Upper lobe of left lung (tissue), 6 donors: ENCODE data around the gene MAD1L1. TPM values are rescaled to one million over a fixed set of nuclear protein-coding genes. Genes with fewer than 3 reads are reported as not detected.
A peak's percentile ranks its signal among the peaks of the same experiment; 100 is the strongest.

Experiments
- ATAC-seq, 2 donors: fragments of 200-7000 bp; cut with Tn5 transposase; one replicate each; pipeline ENCODE4 v1.9.1; 2022; ENCODE audit warnings: mild to moderate bottlenecking in 2 of 2, moderate library complexity in 2 of 2; ENCODE audit not compliant: low FRiP score in 2 of 2
- DNase-seq, 2 donors: peaks; one replicate each; pipeline ENCODE4 v3.0.0-alpha.2; 2019 to 2020
- H3K27ac ChIP-seq, 4 donors: fragments of 200-600 bp; sonication (generic); one replicate each; pipeline ENCODE4 v1.5.1; 2016 to 2019
- H3K27me3 ChIP-seq, 4 donors: fragments of 200-600 bp; sonication (generic); one replicate each; pipeline ENCODE4 v1.5.1; 2017 to 2019
- H3K36me3 ChIP-seq, 4 donors: fragments of 200-600 bp; sonication (generic); one replicate each; pipeline ENCODE4 v1.5.1; 2016 to 2019
- H3K4me1 ChIP-seq, 4 donors: fragments of 200-600 bp; sonication (generic); one replicate each; pipeline ENCODE4 v1.5.1; 2018 to 2019
- H3K4me3 ChIP-seq, 4 donors: fragments of 200-600 bp; sonication (generic); one replicate each; pipeline ENCODE4 v1.5.1; 2017 to 2019; ENCODE audit warnings: mild to moderate bottlenecking in 2 of 4, moderate library complexity in 1 of 4
- H3K9me3 ChIP-seq, 4 donors: fragments of 200-600 bp; sonication (generic); one replicate each; pipeline ENCODE4 v1.5.1; 2018 to 2019
- CTCF ChIP-seq, 6 experiments: fragments of 450-650 bp in 4 of 6; fragments of 200-600 bp in 2 of 6; sonication (generic) in 2 of 6; IDR thresholded peaks; one replicate each; pipeline ENCODE4 v1.5.1; 2016 to 2019; ENCODE audit warnings: antibody characterized with exemption in 6 of 6
- EP300 ChIP-seq, 4 donors: sonication (generic); formaldehyde crosslinking; IDR thresholded peaks; one replicate each; pipeline ENCODE4 v1.5.1; 2017; ENCODE audit warnings: antibody characterized with exemption in 4 of 4, control low read depth in 2 of 4
- POLR2A ChIP-seq, 4 donors: fragments of 450-650 bp; IDR thresholded peaks; one replicate each; pipeline ENCODE4 v1.5.1; 2016 to 2017; ENCODE audit warnings: antibody characterized with exemption in 4 of 4, mild to moderate bottlenecking in 2 of 4
- POLR2AphosphoS5 ChIP-seq, 2 donors: sonication (generic); formaldehyde crosslinking; IDR thresholded peaks; one replicate each; pipeline ENCODE4 v1.5.1; 2017; ENCODE audit warnings: antibody characterized with exemption in 2 of 2
- WGBS, 2 donors: methylation state at CpG; one replicate each; pipeline ENCODE4 v1.1.5; 2017 to 2018; 5-methylcytosine and 5-hydroxymethylcytosine counted together
- total RNA-seq, 6 donors: library from RNA; depleted of rRNA in 4 of 6; stranded (reverse); fragments of >200 nt in 4 of 6; gene quantifications; one replicate each; pipeline versions ENCODE4 v1.1.0 to v1.2.1, GENCODE V29; 2016 to 2021
- donor health status: DM: no; HTN: no; CAD: no; lungs with moderate emphysema.
- donor health status: DM: no; HTN: yes; CAD: no; lungs with severe emphysema.

Gene MAD1L1
- total RNA-seq, 6 donors from 2014 or later = 40.6 to 364 (median 65.6) TPM

- H3K4me1 ChIP-seq = peaks cover 0 to 5% (median 0%) of the 10 kb centered on the region in 4 donors
- no peaks in the 10 kb centered on the region for H3K9me3 ChIP-seq
- ATAC-seq (no peak), DNase-seq (no peak)
- no peak overlapping the region for H3K4me3 ChIP-seq
- TF ChIP-seq EP300 (IDR thresholded peaks at IDR 0.05) (no peak), CTCF (IDR thresholded peaks at IDR 0.05) (no peak), POLR2AphosphoS5 (IDR thresholded peaks at IDR 0.05) (no peak), POLR2A (IDR thresholded peaks at IDR 0.05) (no peak)
- H3K27ac ChIP-seq = no peak overlapping the region
- 97 to 100% methylated on average over 14 to 21 of the region's 21 CpGs for WGBS, 2 donors
- H3K27me3 ChIP-seq = no peaks in the 10 kb centered on the region
- peaks cover 0 to 6% (median 2%) of the 10 kb centered on the region in 4 donors for H3K36me3 ChIP-seq
These were observed 297.4 kb downstream of the MAD1L1 start for GRCh38 chr7:1935176-1936005.

GRCh38 chr7:1934756-1935155 lies 298.0 kb downstream of the MAD1L1 start:
- TF ChIP-seq EP300 (IDR thresholded peaks at IDR 0.05) (no peak), CTCF (IDR thresholded peaks at IDR 0.05) (no peak), POLR2AphosphoS5 (IDR thresholded peaks at IDR 0.05) (no peak), POLR2A (IDR thresholded peaks at IDR 0.05) (no peak)
- ATAC-seq (no peak), DNase-seq (no peak)
- H3K36me3 ChIP-seq = peaks cover 0 to 6% (median 2%) of the 10 kb centered on the region in 4 donors
- H3K27me3 ChIP-seq = no peaks in the 10 kb centered on the region
- no peaks in the 10 kb centered on the region for H3K9me3 ChIP-seq
- no peak overlapping the region for H3K27ac ChIP-seq
- H3K4me3 ChIP-seq = no peak overlapping the region
- no peaks in the 10 kb centered on the region for H3K4me1 ChIP-seq
- WGBS, 2 donors = 92 to 94% methylated on average over 22 of the region's 22 CpGs

GRCh38 chr7:1934017-1934416 lies 298.7 kb downstream of the MAD1L1 start:
- Histone ChIP-seq H3K9me3 (no peaks in the 10 kb centered on the region), H3K36me3 (peaks cover 0 to 6% (median 2%) of the 10 kb centered on the region in 4 donors), H3K4me1 (no peaks in the 10 kb centered on the region), H3K4me3 (no peak overlapping the region), H3K27ac (no peak overlapping the region), H3K27me3 (no peaks in the 10 kb centered on the region)
- 95 to 97% methylated on average over 20 of the region's 20 CpGs for WGBS, 2 donors
- DNase-seq (peak in 1 of 2 donors; percentile 65), ATAC-seq (no peak)
- TF ChIP-seq EP300 (IDR thresholded peaks at IDR 0.05) (no peak), CTCF (IDR thresholded peaks at IDR 0.05) (no peak), POLR2AphosphoS5 (IDR thresholded peaks at IDR 0.05) (no peak)

- H3K4me1 ChIP-seq = peaks cover 0 to 7% (median 0%) of the 10 kb centered on the region in 4 donors
- WGBS, 2 donors = 75 to 89% methylated on average over 10 to 14 of the region's 27 CpGs
- H3K27me3 ChIP-seq = no peaks in the 10 kb centered on the region
- DNase-seq (peak in 1 of 2 donors; percentile 54), ATAC-seq (no peak)
- H3K36me3 ChIP-seq = peaks cover 0 to 6% (median 2%) of the 10 kb centered on the region in 4 donors
- H3K9me3 ChIP-seq = no peaks in the 10 kb centered on the region
- TF ChIP-seq EP300 (IDR thresholded peaks at IDR 0.05) (no peak), CTCF (IDR thresholded peaks at IDR 0.05) (no peak), POLR2A (IDR thresholded peaks at IDR 0.05) (no peak), POLR2AphosphoS5 (IDR thresholded peaks at IDR 0.05) (no peak)
- no peak overlapping the region for H3K27ac ChIP-seq
- no peak overlapping the region for H3K4me3 ChIP-seq
These were observed 299.5 kb downstream of the MAD1L1 start for GRCh38 chr7:1933066-1933750.
